SK-N-SH treated with all-trans-retinoic acid at 6 μM for 48 hours (cell line): Measurements from ENCODE around the gene HDAC8.

ENCODE experiments used
- ATAC-seq: fragments of 200-7000 bp; cut with Tn5 transposase; 3 replicates; pipeline ENCODE4 v1.9.1; 2020; ENCODE audit warnings: mild to moderate bottlenecking, moderate library complexity
- ARNTL ChIP-seq: fragments of 450-650 bp; formaldehyde crosslinking; IDR thresholded peaks from 2 replicates; pipeline ENCODE4 v1.5.0; 2020; ENCODE audit warnings: low read depth, mild to moderate bottlenecking, moderate library complexity, borderline replicate concordance
- BACH2 ChIP-seq: fragments of 250-450 bp; sonication (Bioruptor Pico); IDR thresholded peaks from 2 replicates; pipeline ENCODE4 v1.9.0; 2021; ENCODE audit warnings: mild to moderate bottlenecking, borderline replicate concordance
- CREB5 ChIP-seq: fragments of 250-450 bp; sonication (Bioruptor Pico); IDR thresholded peaks from 2 replicates; pipeline ENCODE4 v1.5.1; 2020; ENCODE audit warnings: low read depth, mild to moderate bottlenecking, moderate library complexity
- CSDC2 ChIP-seq: fragments of 250-450 bp; sonication (Bioruptor Pico); IDR thresholded peaks from 2 replicates; pipeline ENCODE4 v1.5.0; 2020; ENCODE audit warnings: mild to moderate bottlenecking, moderate library complexity
- CSRNP3 ChIP-seq: fragments of 250-450 bp; sonication (Bioruptor Pico); IDR thresholded peaks from 2 replicates; pipeline ENCODE4 v1.5.1; 2021; ENCODE audit warnings: mild to moderate bottlenecking, moderate library complexity
- ESRRG ChIP-seq: fragments of 250-450 bp; sonication (Bioruptor Pico); IDR thresholded peaks from 2 replicates; pipeline ENCODE4 v1.6.1; 2021; ENCODE audit warnings: mild to moderate bottlenecking
- GLIS3 ChIP-seq: fragments of 250-450 bp; sonication (Bioruptor Pico); IDR thresholded peaks from 2 replicates; pipeline ENCODE4 v1.5.0; 2020; ENCODE audit warnings: mild to moderate bottlenecking, moderate library complexity
- ISL1 ChIP-seq: fragments of 250-450 bp; sonication (Bioruptor Pico); IDR thresholded peaks from 2 replicates; pipeline ENCODE4 v2.1.2; 2022; ENCODE audit warnings: mild to moderate bottlenecking, moderate library complexity
- OSR1 ChIP-seq: fragments of 250-450 bp; sonication (Bioruptor Pico); IDR thresholded peaks from 2 replicates; pipeline ENCODE4 v1.8.0; 2022; ENCODE audit warnings: moderate library complexity, mild to moderate bottlenecking, inconsistent platforms
- PATZ1 ChIP-seq: fragments of 250-450 bp; sonication (Bioruptor Pico); IDR thresholded peaks from 2 replicates; pipeline ENCODE4 v1.8.0; 2020; ENCODE audit warnings: mild to moderate bottlenecking, moderate library complexity, borderline replicate concordance
- POU6F1 ChIP-seq: fragments of 250-450 bp; sonication (Bioruptor Pico); IDR thresholded peaks from 2 replicates; pipeline ENCODE4 v1.8.0; 2021; ENCODE audit warnings: low read depth, mild to moderate bottlenecking, moderate library complexity, borderline replicate concordance
- PPARA ChIP-seq: fragments of 250-450 bp; sonication (Bioruptor Pico); IDR thresholded peaks from 2 replicates; pipeline ENCODE4 v1.5.0; 2020; ENCODE audit warnings: mild to moderate bottlenecking, borderline replicate concordance
- RARB ChIP-seq: fragments of 250-450 bp; sonication (Bioruptor Pico); IDR thresholded peaks from 2 replicates; pipeline ENCODE4 v1.8.0; 2021; ENCODE audit warnings: mild to moderate bottlenecking, moderate library complexity
- TCF4 ChIP-seq: fragments of 250-450 bp; sonication (Bioruptor Pico); IDR thresholded peaks from 2 replicates; pipeline ENCODE4 v1.8.0; 2021; ENCODE audit warnings: mild to moderate bottlenecking, moderate library complexity, borderline replicate concordance
- TOX ChIP-seq: fragments of 250-450 bp; sonication (Bioruptor Pico); IDR thresholded peaks from 2 replicates; pipeline ENCODE4 v1.8.0; 2021; ENCODE audit warnings: mild to moderate bottlenecking, moderate library complexity, borderline replicate concordance
- TSHZ2 ChIP-seq: fragments of 250-450 bp; sonication (Bioruptor Pico); IDR thresholded peaks from 2 replicates; pipeline ENCODE4 v1.5.0; 2020; ENCODE audit warnings: mild to moderate bottlenecking, moderate library complexity
- ZC3H10 ChIP-seq: fragments of 250-450 bp; sonication (Bioruptor Pico); IDR thresholded peaks from 2 replicates; pipeline ENCODE4 v1.5.1; 2021; ENCODE audit warnings: mild to moderate bottlenecking, moderate library complexity
- ZFP3 ChIP-seq: fragments of 250-450 bp; sonication (Bioruptor Pico); IDR thresholded peaks from 2 replicates; pipeline ENCODE4 v1.5.0; 2020; ENCODE audit warnings: mild to moderate bottlenecking, moderate library complexity
- ZFP30 ChIP-seq: fragments of 450-650 bp; formaldehyde crosslinking; IDR thresholded peaks from 2 replicates; pipeline ENCODE4 v1.5.0; 2022; ENCODE audit warnings: mild to moderate bottlenecking, moderate library complexity
- ZNF70 ChIP-seq: fragments of 450-650 bp; formaldehyde crosslinking; IDR thresholded peaks from 2 replicates; pipeline ENCODE4 v1.5.0; 2020; ENCODE audit warnings: mild to moderate bottlenecking, moderate library complexity
- ZNF8 ChIP-seq: fragments of 450-650 bp; formaldehyde crosslinking; IDR thresholded peaks from 2 replicates; pipeline ENCODE4 v1.5.0; 2020; ENCODE audit warnings: mild to moderate bottlenecking, moderate library complexity

HDAC8 gene

GRCh38 chrX:72307646-72308051 is 265.0 kb downstream of the HDAC8 start:
- ATAC-seq: no peak
- no peak for TF ChIP-seq ESRRG (CRISPR knock-in tag)
- TF ChIP-seq, all 23 proteins: peak for 0

- no peak for TF ChIP-seq CSDC2 (CRISPR knock-in tag)
- no peak for TF ChIP-seq ZC3H10
- no peak for TF ChIP-seq ESRRG (CRISPR knock-in tag)
- no peak for TF ChIP-seq ZNF8
- TF ChIP-seq TOX (CRISPR knock-in tag): no peak
- no peak for TF ChIP-seq CREB5 (CRISPR knock-in tag)
- no peak for TF ChIP-seq CSRNP3
- TF ChIP-seq TSHZ2: no peak
- TF ChIP-seq RARB (CRISPR knock-in tag): no peak
- TF ChIP-seq OSR1 (CRISPR knock-in tag): no peak
- no peak for TF ChIP-seq PPARA (CRISPR knock-in tag)
- no peak for TF ChIP-seq PATZ1 (CRISPR knock-in tag)
- no peak for TF ChIP-seq TCF4
- no peak for TF ChIP-seq POU6F1
- TF ChIP-seq ZFP3: no peak
- TF ChIP-seq BACH2 (CRISPR knock-in tag): no peak
- TF ChIP-seq GLIS3: no peak
- no peak for TF ChIP-seq ZFP30 (CRISPR knock-in tag)
- TF ChIP-seq ZNF70: no peak
- peak; percentile 80 for ATAC-seq
Measured at GRCh38 chrX:72306851-72307645, 265.6 kb downstream of the HDAC8 start.

- no peak for ATAC-seq
- no peak for TF ChIP-seq ZNF8
- no peak for TF ChIP-seq RARB (CRISPR knock-in tag)
- TF ChIP-seq CSDC2 (CRISPR knock-in tag): no peak
- no peak for TF ChIP-seq PATZ1 (CRISPR knock-in tag)
- TF ChIP-seq ISL1: no peak
- no peak for TF ChIP-seq ARNTL (CRISPR knock-in tag)
- TF ChIP-seq ZFP3: no peak
- TF ChIP-seq ESRRG (CRISPR knock-in tag): no peak
- no peak for TF ChIP-seq TCF4
- TF ChIP-seq POU6F1: no peak
- no peak for TF ChIP-seq CSRNP3
- TF ChIP-seq BACH2 (CRISPR knock-in tag): no peak
- TF ChIP-seq ZC3H10: no peak
Measured at GRCh38 chrX:72306085-72306801, 266.4 kb downstream of the HDAC8 start.
